HG02938 (cell line): Measurements from ENCODE around the gene PLCB3.
A peak's percentile ranks its signal among the peaks of the same experiment; 100 is the strongest.

Experiments used
- ATAC-seq: cut with Tn5 transposase; IDR thresholded peaks from one replicate; pipeline ENCODE4 v1.9.1; 2021; ENCODE audit warnings: mild to moderate bottlenecking, moderate library complexity; ENCODE audit not compliant: unreplicated experiment

PLCB3 gene

DNA sequence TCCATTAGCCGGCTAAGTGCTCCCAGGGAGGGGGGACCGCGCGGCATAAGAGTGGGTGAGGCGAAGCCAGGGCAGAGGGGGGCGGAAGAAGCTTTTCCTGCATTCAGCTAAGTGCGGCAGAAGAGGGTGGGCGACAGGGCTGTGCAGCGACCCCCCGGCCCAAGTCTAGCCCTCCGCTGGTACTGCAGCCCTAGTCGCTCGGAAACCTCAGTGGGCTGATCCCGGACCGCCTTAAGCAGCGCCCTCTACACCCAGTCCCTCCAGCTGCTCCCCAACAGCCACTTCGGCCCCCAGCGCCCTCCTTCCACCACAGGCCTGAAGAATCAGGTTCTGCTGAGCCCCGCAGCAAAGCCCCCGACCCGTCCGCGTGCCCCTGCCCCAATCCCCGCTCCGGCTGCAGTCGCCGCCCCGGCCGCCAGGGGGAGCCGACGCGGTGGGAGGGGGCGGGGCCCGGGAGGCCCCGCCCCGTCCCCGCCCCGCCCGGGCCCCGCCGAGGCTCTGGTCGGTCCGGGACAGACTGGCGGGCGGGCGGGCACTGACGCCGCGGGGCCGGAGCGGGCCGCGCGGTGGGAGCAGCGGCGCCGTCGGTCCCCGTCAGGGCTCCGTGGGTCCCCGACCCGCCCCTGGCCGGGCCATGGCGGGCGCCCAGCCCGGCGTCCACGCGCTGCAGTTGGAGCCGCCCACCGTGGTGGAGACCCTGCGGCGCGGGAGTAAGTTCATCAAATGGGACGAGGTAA lies at the start of gene PLCB3:
PLCB3 (plus strand) TSS at position 515 of the 737 bp plus-strand sequence; CDS start at position 635, 120 bp downstream.
- ATAC-seq, result no peak

DNA sequence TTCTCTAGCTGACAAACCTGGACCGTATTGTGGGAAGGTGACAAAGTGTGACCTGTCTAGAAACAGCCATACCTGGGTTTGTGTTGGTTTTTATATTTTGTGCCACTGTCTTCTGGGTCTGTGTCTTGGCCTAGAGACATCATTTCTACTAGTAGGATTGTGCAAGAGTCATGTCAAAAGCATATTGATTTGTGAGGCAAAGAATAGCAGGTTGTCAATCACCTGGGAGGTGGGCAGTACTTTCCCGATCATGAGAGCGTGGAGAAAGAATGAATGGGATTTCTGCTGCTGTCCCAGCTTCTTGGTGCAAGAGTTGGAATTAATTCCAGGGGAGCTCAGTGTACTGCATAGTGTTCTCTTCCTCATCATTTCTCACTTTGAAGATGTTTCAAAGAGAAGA lies 49.8 kb upstream of the PLCB3 start:
- ATAC-seq, result no peak

DNA sequence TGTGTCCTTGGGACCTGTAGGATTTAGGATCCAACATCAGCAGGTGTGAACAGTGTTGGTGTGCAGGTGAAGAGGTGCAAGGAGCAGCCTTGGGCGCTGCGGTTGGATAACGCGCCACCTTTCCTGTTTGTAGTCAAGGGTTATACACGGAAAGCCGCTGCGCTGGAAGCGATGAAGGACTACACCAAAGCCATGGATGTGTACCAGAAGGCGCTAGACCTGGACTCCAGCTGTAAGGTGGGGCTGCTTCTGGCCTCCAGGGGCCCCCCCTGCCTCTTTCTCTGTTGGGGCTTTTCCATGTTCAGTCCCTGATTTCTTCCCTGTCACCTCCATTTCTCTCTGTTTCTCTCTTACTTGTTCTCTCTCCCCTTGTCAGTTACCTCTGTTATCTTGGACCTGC lies 48.3 kb upstream of the PLCB3 start:
- no peak for ATAC-seq

DNA sequence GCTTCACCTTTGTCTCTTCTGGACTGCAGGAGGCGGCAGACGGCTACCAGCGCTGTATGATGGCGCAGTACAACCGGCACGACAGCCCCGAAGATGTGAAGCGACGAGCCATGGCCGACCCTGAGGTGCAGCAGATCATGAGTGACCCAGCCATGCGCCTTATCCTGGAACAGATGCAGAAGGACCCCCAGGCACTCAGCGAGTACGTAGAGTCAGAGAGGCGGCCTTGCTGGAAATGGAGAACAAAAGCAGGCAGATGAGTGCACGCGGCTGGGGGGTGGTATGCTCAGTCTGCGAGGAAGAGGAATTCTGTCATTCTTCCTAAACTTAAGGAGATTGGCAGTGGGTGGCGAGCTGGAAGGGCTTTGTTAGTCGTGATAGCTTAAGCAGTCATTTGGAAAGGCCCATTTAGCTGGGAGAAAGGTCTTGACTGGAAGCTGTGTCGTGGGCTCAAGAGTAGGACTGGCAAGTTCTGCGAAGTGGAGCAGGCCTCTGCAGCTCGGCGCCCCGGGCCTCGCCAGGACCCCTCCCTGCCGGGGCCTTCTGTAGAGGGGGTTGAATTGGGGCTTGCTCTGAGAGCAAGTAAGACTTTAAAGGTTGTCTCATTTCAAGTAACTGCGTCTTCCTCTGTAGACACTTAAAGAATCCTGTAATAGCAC lies 47.8 kb upstream of the PLCB3 start:
- ATAC-seq, result no peak

DNA sequence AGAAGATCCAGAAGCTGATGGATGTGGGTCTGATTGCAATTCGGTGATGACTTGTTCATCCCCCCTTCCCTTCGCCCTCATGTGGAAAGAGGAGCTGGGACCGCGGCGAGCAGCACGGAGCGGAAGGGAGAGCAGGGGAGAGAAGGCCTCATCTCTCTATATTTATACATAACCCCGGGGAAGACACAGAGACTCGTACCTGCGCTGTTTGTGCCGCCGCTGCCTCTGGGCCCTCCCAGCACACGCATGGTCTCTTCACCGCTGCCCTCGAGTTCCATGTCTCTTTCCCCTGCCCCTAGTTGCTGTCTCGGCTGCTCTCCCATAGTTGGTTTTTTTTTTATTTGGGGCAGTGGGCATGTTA lies 47.3 kb upstream of the PLCB3 start:
- no peak for ATAC-seq

DNA sequence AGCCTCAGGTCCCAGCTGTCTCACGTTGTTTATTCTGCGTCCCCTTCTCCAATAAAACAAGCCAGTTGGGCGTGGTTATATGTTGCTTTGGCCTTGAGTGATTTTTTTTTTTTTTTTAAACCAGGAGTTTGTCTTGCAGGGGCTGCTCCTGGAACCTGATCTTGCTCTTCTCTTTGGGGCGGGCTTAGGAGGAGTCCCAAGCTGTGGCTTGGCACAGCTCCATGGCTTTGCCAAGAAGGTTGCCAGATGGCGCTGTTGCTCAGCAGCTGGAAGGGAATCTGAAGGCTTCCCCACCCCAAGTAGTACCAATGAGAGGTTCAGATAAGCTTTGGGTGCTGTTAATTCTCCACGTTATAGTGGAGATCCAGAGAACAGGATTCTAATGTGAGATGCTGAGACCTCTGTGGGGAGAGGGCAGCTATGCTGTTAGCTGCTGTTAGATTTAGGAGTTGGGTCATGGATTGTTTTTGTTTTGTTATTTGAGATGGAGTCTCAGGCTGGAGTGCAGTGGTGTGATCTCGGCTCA lies 46.8 kb upstream of the PLCB3 start:
- ATAC-seq, result no peak

DNA sequence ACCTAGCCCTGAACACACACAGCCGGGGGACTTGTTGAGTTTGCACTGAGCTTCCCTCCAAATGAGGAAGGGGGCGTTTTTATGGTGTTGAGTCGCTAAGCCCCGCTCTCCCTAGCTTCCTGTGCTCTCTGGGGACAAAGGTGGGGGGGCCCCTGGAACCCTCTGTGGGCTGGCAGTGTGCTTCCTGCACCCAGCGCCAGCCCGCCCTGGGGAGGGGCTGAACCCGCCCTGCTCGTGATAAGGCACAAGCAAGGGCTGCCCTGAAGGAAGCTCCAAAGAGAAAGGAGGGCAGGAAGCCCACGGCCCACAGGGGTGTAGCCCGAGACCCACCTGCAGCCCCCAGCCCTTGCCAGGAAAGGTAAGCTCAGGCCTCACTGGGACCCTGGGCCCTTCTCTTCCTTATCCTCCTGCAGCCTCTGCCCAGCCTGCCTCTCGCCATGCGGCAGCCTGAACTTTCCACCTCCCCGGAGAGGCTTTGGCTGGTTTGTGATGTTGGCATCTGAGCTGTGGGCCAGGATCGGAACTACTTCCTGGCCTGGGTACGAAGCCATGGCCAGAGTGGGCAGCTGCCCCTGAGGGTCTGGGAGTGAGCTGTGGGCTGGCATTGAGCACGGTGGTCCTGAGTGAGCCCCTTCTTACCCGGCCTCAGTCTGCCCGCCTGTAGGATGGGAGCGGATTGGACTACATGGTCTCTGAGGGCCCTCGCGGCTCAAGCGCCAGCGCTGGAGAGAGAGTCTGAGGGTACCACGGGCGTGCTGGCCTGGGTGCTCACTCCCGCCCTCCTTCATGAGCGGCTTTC lies 44.7 kb upstream of the PLCB3 start, which contains the start of gene FERMT3:
FERMT3 (plus strand) TSS at position 265 of the 799 bp plus-strand sequence. CDS start 644 bp downstream, outside the sequence.
- ATAC-seq, result no peak

DNA sequence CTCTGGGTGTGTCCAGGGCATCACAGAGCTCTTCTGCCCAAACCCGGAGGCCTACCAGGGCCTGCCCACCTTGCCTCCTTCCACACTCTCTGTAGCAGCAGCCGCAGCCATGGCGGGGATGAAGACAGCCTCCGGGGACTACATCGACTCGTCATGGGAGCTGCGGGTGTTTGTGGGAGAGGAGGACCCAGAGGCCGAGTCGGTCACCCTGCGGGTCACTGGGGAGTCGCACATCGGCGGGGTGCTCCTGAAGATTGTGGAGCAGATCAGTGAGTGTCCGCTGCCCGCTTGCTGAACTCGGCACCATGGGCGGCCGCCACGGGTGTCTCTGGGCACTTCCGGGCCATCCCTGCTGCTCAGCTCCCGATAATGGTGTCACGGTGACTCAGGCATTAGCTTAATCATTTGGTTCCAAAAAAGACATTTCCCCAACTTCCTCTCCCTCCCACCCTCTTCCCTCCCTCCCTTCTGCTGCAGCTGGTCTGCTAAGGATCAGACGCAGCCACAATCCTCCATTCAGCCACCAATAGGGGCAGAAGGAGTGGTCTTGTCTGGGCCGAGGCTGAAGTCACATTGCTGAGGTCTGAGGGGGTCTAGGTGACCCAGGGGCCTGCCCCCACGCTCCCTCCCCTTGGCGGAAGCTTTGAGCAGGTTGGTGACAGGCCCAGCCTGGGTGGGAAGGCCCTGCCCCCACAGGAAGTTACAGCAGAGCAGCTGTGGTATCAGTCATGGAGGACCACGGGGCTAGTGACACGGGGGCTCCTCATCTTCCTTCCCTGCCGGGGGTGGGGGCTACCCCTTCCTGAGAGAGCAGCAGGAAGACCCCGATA lies 43.9 kb upstream of the PLCB3 start:
- ATAC-seq, result peak; percentile 69

DNA sequence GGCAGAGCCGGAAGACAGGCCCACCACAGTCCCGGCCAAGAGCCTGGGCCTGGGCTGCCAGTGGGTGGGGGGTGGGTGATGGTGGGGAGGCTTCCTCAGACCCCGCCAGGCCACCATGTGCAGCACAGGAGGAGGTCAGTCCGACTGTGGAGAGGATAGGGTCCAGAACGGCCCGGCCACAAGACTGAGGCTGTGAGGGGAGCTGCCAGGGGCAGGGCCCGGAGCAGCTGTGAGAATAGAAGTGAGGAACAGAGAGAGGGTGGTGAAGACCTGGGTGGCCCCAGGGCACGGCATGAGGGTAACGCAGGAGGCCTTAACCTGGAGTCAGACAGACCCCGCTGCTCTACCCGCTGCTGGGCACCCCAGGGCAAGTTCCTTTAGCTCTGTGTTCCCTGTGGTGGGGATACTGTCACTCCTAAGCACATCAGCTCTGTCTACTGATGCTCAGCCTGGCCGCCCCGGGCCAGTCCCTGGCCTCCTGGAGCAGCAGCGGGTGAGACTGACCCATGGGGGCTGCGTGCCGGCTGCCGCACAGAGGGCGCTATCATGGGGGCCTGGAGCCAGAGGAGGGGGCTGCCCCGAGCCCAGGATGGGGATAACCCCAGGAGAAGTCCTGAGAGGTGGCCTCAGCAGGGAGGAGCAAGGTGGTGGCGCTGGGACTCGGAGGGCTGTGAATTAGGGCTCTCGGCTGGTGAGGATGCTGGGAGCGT lies 43.1 kb upstream of the PLCB3 start:
- ATAC-seq, result peak; percentile 8

DNA sequence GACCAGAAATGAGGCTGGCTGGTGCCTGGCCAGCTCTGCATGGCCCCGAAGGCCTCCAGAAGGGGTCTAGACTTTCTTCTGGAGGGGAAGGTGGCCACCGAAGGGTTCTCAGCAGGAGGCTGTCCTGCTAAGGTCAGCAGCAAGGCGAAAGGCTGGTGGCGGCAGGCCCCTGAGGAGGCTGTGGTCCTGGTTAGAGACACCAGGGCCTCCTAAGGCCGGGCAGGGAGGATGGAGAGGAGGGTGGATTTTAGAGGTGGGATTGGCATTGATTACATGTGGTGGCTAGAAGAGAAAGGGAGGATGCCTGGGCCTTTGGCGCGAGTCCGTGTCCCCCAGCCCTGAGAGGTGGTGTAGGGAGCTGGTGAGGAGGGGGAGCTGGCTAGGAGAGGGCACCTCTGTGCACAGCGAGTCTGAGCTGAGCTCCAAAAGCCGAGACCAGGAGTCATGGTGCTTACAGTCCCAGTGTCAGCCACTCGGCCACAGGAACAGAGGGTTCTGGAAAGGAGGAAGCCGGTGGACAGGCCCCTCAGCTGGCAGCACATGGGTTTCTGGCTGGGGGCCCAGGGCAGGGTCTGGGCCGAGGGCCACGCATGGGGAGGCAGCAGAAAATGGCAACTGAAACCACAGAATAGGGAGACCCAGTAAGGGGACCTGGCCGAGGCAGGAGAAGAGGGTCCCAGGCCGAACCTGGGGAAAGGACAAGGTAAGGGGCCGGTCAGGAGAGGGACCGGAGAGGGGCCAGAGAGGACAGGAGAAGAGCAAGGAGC lies 42.4 kb upstream of the PLCB3 start:
- no peak for ATAC-seq

DNA sequence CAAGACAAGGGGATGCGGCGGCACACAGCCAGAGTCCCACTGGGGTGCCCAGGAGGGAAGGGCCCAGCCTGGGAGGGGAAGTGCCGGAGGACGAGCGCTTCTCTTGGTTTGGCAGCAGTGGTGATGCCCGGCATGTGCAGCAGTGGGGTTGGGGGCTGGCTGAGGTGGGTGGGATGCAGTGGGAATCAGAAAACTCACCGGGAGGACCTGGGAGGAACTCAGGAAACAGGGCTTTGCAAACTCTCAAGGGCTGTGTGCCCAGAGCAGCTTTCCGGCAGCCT lies 41.8 kb upstream of the PLCB3 start:
- ATAC-seq, result no peak

DNA sequence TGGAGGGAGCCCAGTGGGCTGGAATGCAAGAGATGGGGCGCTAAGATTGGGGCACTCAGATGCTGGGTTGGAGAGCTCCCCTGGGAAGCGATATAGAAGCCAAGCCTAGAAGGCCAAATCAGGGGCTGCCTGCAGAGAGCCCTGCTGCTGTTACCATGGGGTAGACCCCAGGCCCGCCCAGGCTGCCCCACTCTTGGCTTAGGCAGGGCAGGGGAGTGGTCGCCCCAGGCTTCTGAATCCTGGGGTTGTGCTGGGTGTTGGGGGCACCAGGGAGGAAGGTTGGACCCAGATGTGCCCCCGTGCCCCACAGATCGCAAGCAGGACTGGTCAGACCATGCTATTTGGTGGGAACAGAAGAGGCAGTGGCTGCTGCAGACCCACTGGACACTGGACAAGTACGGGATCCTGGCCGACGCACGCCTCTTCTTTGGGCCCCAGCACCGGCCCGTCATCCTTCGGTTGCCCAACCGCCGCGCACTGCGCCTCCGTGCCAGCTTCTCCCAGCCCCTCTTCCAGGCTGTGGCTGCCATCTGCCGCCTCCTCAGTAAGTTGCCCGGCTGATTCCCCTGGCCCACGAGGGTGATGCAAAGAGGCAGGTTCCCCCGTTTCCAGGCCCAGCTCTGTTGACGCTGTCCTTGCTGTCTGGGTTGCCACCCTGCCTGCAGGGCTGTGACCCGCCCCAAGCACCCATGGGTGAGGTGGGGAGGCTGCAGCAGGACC lies 40.9 kb upstream of the PLCB3 start:
- no peak for ATAC-seq

DNA sequence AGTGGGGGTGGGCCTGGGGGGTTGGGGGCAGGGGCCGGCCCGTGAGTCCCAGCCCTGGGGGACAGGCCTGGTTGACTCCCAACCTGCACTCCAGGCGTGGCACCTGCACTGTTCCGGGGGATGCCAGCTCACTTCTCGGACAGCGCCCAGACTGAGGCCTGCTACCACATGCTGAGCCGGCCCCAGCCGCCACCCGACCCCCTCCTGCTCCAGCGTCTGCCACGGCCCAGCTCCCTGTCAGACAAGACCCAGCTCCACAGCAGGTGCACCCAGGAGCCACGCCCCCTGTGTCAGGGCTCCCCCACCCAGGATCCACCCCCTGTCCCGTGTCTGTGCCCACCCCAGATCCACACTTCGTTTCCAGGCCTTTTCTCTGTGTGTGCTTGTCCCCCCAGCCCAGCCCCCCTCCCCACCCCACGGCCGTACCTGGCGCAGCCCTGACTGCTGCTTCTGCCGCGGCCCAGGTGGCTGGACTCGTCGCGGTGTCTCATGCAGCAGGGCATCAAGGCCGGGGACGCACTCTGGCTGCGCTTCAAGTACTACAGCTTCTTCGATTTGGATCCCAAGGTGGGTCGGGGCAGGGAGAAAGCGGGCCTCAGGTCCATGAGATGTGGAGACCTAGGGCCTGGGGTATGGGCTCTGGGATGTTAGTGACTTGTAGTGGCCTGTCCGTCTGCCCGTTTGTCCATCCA lies 40.0 kb upstream of the PLCB3 start:
- ATAC-seq, result no peak

DNA sequence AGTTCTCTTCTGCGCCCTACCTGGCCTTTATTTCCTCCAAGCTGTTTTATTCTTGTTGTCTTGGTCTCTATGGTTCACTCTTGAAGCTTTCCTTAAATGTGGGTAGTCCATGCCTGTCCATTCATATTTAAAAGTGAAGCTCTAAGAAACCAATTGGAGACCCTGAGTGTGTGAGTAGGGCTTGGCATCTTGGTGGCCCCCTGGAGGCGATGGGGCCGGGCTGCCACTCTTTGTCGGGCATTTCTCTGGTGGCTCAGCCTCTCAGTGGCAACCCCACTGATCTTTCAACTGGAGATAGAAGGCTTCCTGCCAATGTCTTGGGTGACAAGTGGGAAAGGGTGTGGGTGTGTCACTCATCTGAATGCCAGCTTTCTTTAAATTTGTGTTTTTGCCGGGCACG lies 34.5 kb upstream of the PLCB3 start:
- ATAC-seq, result no peak

DNA sequence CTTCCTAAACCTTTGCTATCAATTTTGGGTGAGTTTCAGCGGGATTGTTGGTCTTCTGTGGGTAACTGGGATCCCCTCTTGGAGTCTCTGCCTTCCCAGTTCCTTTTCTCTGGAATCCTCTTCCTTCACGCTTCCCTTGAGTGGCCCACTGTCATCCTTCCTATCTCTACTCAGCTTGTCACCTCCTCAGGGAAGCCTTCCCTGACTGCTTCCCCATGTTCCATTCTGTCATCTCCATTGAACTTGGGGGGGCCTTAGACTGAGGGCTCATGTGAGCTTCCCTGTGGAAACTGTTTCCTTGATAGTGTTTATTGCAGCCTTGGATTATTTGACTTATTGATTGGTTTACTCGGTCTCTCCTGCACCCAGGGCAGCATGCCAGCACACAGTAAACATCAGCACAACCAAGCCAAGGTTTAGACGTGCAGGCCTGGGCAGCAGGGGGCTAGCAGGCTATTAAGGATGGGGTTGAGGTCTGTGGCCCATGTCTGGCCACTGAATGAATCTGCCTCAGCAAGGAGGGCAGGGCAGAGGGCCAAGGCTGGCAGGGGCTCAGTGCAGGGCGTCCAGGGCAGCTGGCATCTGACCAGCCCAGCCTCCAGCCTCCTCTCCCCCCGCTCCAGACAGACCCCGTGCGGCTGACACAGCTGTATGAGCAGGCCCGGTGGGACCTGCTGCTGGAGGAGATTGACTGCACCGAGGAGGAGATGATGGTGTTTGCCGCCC lies 32.5 kb upstream of the PLCB3 start:
- no peak for ATAC-seq

DNA sequence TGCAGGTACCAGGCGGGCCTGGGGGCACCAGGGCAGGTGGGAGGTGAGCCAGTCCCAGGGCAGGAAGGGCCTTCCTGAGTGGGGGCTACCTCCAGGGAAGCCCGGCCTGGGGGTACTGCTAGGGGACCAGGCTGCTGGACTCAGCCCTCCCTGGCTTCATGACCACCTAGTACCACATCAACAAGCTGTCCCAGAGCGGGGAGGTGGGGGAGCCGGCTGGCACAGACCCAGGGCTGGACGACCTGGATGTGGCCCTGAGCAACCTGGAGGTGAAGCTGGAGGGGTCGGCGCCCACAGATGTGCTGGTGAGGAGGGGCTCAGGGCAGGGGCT lies 32.0 kb upstream of the PLCB3 start:
- no peak for ATAC-seq

DNA sequence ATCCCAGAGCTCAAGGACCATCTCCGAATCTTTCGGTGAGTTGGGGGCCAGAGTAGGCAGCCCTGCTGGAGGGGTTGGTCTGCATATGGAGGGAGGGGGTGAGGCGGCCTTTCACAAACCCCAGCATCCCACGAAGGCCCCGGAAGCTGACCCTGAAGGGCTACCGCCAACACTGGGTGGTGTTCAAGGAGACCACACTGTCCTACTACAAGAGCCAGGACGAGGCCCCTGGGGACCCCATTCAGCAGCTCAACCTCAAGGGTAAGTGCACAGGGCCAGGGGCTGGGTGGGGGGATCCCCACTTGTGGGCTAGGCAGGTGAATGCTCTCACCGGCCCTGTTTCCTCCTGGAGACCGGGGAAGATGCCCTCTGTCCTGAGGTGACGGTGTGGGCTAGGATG lies 31.6 kb upstream of the PLCB3 start:
- ATAC-seq, result no peak

DNA sequence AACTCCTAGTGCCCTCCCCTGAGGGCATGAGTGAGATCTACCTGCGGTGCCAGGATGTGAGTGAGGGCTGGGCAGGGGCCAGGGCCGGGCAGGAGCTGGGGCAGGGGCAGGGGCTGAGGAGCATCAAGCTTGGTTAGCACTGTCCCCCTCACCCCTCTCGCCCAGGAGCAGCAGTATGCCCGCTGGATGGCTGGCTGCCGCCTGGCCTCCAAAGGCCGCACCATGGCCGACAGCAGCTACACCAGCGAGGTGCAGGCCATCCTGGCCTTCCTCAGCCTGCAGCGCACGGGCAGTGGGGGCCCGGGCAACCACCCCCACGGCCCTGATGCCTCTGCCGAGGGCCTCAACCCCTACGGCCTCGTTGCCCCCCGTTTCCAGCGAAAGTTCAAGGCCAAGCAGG lies 31.1 kb upstream of the PLCB3 start:
- no peak for ATAC-seq
